SK-N-SH (cell line): ENCODE results near the gene SPON2. TPM values are rescaled to one million over a fixed set of nuclear protein-coding genes. Genes with fewer than 3 reads are reported as not detected.

Experiments used
- CTCF ChIA-PET: fragments of 300-600, 350-600 bp; formaldehyde crosslinking; extraction: SDS; loops from one replicate; lab custom pipeline; 2021; lab: Yijun Ruan, JAX
- POLR2A ChIA-PET: fragments of 350-600 bp; sonication (Branson Sonifier 250); formaldehyde crosslinking; extraction: SDS; loops from one replicate; lab custom pipeline; 2020; ENCODE audit warnings: antibody characterized with exemption, inconsistent platforms; lab: Yijun Ruan, JAX
- DNase-seq: peaks from one replicate; pipeline ENCODE4 v3.0.0; 2012
- H2AFZ ChIP-seq: fragments of 200-600 bp; sonication (generic); 2 replicates; pipeline ENCODE4 v1.8.1; 2016; ENCODE audit warnings: antibody characterized with exemption, mild to moderate bottlenecking, low read depth
- H3F3A ChIP-seq: fragments of 200-600 bp; sonication (generic); replicated peaks from 2 replicates; pipeline ENCODE3; 2016; ENCODE audit warnings: antibody characterized with exemption, mild to moderate bottlenecking; ENCODE audit not compliant: insufficient read depth
- H3K27ac ChIP-seq, 2 experiments: fragments of 200-500 bp in 1 of 2; fragments of 200-600 bp in 1 of 2; sonication (Bioruptor generic) in 1 of 2; sonication (generic), shearing (Covaris generic) in 1 of 2; 2 replicates each; pipeline versions ENCODE4 v1.5.1 to v1.6.1; 2014 to 2016; ENCODE audit warnings: low read depth in 2 of 2, inconsistent platforms in 1 of 2, low read length in 1 of 2, mild to moderate bottlenecking in 1 of 2, mixed read lengths in 1 of 2
- H3K27me3 ChIP-seq: fragments of 200-600 bp; sonication (generic), shearing (Covaris generic); 2 replicates; pipeline ENCODE4 v1.6.1; 2016; ENCODE audit warnings: mixed run types; ENCODE audit not compliant: insufficient read depth
- H3K36me3 ChIP-seq, 2 experiments: fragments of 200-500 bp in 1 of 2; fragments of 200-600 bp in 1 of 2; sonication (Bioruptor generic) in 1 of 2; sonication (generic) in 1 of 2; replicated peaks in 1 of 2; 2 replicates each; pipeline versions ENCODE3 to v1.5.1; 2014 to 2016; ENCODE audit warnings: low read length in 1 of 2, mild to moderate bottlenecking in 1 of 2; ENCODE audit not compliant: insufficient read depth in 2 of 2, control insufficient read depth in 1 of 2
- H3K4me1 ChIP-seq, 2 experiments: fragments of 200-500 bp in 1 of 2; fragments of 200-600 bp in 1 of 2; sonication (Bioruptor generic) in 1 of 2; sonication (generic), shearing (Covaris generic) in 1 of 2; 2 replicates each; pipeline versions ENCODE4 v1.5.1 to v1.6.1; 2014 to 2016; ENCODE audit warnings: low read depth in 1 of 2, low read length in 1 of 2, mixed run types in 1 of 2; ENCODE audit not compliant: insufficient read depth in 2 of 2, control insufficient read depth in 1 of 2
- H3K4me2 ChIP-seq: fragments of 200-600 bp; sonication (generic), shearing (Covaris generic); 2 replicates; pipeline ENCODE4 v1.6.1; 2017; ENCODE audit warnings: mixed run types
- H3K4me3 ChIP-seq, 2 experiments: fragments of 200-500 bp in 1 of 2; fragments of 200-600 bp in 1 of 2; sonication (Bioruptor generic) in 1 of 2; sonication (generic), shearing (Covaris generic) in 1 of 2; 2 replicates each; pipeline versions ENCODE4 v1.5.1 to v1.8.1; 2014 to 2016; ENCODE audit warnings: low read depth in 2 of 2, inconsistent platforms in 1 of 2, low read length in 1 of 2, mild to moderate bottlenecking in 1 of 2, mixed read lengths in 1 of 2, moderate library complexity in 1 of 2
- H3K79me2 ChIP-seq: fragments of 200-600 bp; sonication (generic); 2 replicates; pipeline ENCODE4 v1.8.1; 2017; ENCODE audit warnings: mild to moderate bottlenecking; ENCODE audit not compliant: insufficient read depth
- H3K9ac ChIP-seq: fragments of 200-600 bp; sonication (generic); 2 replicates; pipeline ENCODE4 v1.6.1; 2017; ENCODE audit warnings: mixed run types
- H3K9me2 ChIP-seq: fragments of 200-600 bp; sonication (generic); 2 replicates; pipeline ENCODE4 v1.6.1; 2017; ENCODE audit warnings: mixed run types
- H3K9me3 ChIP-seq: fragments of 200-600 bp; sonication (generic); 2 replicates; pipeline ENCODE4 v1.6.1; 2017; ENCODE audit warnings: mixed run types, mild to moderate bottlenecking, moderate library complexity
- H4K20me1 ChIP-seq: fragments of 200-600 bp; sonication (generic); 2 replicates; pipeline ENCODE4 v1.6.1; 2017; ENCODE audit warnings: mild to moderate bottlenecking, mixed run types; ENCODE audit not compliant: insufficient read depth
- CHD2 ChIP-seq: fragments of 150-350 bp; IDR thresholded peaks from 2 replicates; pipeline ENCODE4 v1.6.1; 2018; ENCODE audit warnings: low read length; ENCODE audit not compliant: partially characterized antibody
- ELF1 ChIP-seq: IDR thresholded peaks from 2 replicates; pipeline ENCODE4 v1.4.0; 2012
- EP300 ChIP-seq, 2 experiments: IDR thresholded peaks; 2 replicates each; pipeline versions ENCODE4 v1.4.0 to v1.6.1; 2012; ENCODE audit warnings: borderline replicate concordance in 1 of 2, low read depth in 1 of 2, low read length in 1 of 2
- FOXJ3 ChIP-seq: sonication (generic); formaldehyde crosslinking; IDR thresholded peaks from 2 replicates; pipeline ENCODE4 v1.5.1; 2020; ENCODE audit warnings: mild to moderate bottlenecking, missing genetic modification reagents
- FOXM1 ChIP-seq: IDR thresholded peaks from 2 replicates; pipeline ENCODE4 v1.4.0; 2012; ENCODE audit warnings: low read depth, mild to moderate bottlenecking
- GABPA ChIP-seq: IDR thresholded peaks from 2 replicates; pipeline ENCODE4 v1.4.0; 2012; ENCODE audit warnings: low read depth, mild to moderate bottlenecking
- MEF2A ChIP-seq: IDR thresholded peaks from 2 replicates; pipeline ENCODE4 v1.4.0; 2012; ENCODE audit warnings: low read depth, borderline replicate concordance
- NFIC ChIP-seq: IDR thresholded peaks from 2 replicates; pipeline ENCODE4 v1.4.0; 2012; ENCODE audit warnings: borderline replicate concordance
- RCOR1 ChIP-seq: fragments of 150-350 bp; IDR thresholded peaks from 2 replicates; pipeline ENCODE4 v1.6.1; 2017; ENCODE audit warnings: antibody characterized with exemption, low read length
- SIN3A ChIP-seq: IDR thresholded peaks from 2 replicates; pipeline ENCODE4 v1.6.1; 2012; ENCODE audit warnings: low read depth, mild to moderate bottlenecking, low read length, moderate library complexity, borderline replicate concordance
- TEAD4 ChIP-seq: IDR thresholded peaks from 2 replicates; pipeline ENCODE4 v1.4.0; 2012; ENCODE audit warnings: mild to moderate bottlenecking, borderline replicate concordance; ENCODE audit not compliant: insufficient read depth
- YY1 ChIP-seq: IDR thresholded peaks from 2 replicates; pipeline ENCODE4 v1.4.0; 2012; ENCODE audit warnings: low read depth, mild to moderate bottlenecking
- WGBS: methylation state at CpG from one replicate; pipeline ENCODE4 v1.1.6; 2017; ENCODE audit warnings: low lambda C conversion rate; 5-methylcytosine and 5-hydroxymethylcytosine counted together
- polyA plus RNA-seq, 3 experiments: library from polyadenylated mRNA; depleted of rRNA; stranded (reverse); fragments of >200 nt; gene quantifications; 2 replicates each; pipeline ENCODE4 v1.2.3, GENCODE V29; 2012
- TF ChIP-seq, protein P1 (sequence below): IDR thresholded peaks from 2 replicates; pipeline ENCODE4 v1.4.0; 2012; ENCODE audit warnings: low read depth, borderline replicate concordance
- TF ChIP-seq, protein P2 (sequence below): fragments of 150-350 bp; IDR thresholded peaks from 2 replicates; pipeline ENCODE4 v1.6.1; 2016; ENCODE audit warnings: mild to moderate bottlenecking, low read depth, low read length
- TF ChIP-seq, protein P3 (sequence below): IDR thresholded peaks from 2 replicates; pipeline ENCODE4 v1.4.0; 2012; ENCODE audit warnings: low read depth, borderline replicate concordance
- TF ChIP-seq, protein P4 (sequence below): IDR thresholded peaks from 2 replicates; pipeline ENCODE4 v1.4.0; 2012; ENCODE audit warnings: low read depth

SPON2 gene
- polyA plus RNA-seq, 1 of the 3 experiments (the other 2 are of a cell fraction): 11.4 TPM

DNA sequence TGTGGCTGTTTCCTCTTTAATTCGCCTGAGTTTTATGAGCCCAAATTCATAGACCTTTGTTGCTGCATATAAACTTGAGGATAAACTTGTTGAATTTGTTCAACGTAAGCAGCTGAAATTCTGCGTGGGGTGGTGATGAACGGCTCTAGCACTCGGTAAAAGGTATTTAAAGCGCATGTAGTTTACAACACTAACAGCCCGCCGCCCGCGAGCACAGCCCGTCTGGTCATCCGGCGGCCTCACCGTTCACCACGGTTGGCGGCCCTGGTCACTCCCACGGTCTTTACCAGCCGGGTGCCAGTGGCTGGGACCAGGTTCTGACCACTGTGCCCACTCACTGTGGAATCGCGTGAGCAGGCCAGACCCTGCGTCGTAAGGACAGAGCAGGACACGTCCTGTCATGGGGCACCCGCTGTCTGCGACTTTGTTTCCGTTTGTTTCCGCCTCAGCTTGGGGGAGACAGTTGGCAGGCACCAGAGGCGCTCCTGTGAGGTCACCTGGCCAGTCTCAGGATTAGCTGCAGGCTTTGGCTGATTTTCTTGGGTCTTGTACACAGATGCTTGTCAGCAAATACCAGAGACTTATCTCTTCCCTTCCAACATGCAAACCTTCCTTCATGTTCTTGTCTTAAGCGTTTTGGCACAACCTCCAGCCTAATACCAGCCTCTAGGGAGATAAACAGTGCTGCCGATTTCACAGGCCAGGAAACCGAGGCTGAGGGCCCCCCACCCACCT, 36.8 kb upstream of the SPON2 start:
- H3K9me2 ChIP-seq: no peaks in the 10 kb centered on the region
- H3K9ac ChIP-seq: no peak overlapping the region
- H2AFZ ChIP-seq: no peak overlapping the region
- H3K4me3 ChIP-seq: no peak overlapping the region
- ChIA-PET POLR2A (interaction anchor here (1.4 kb wide), 1 partner anchor 9 kb away, joined by 5 read pairs; no protein-coding TSS in a partner anchor), CTCF (no interaction called here)
- no peak for TF ChIP-seq MEF2A
- no peak for TF ChIP-seq FOXM1
- TF ChIP-seq, protein P1, sequence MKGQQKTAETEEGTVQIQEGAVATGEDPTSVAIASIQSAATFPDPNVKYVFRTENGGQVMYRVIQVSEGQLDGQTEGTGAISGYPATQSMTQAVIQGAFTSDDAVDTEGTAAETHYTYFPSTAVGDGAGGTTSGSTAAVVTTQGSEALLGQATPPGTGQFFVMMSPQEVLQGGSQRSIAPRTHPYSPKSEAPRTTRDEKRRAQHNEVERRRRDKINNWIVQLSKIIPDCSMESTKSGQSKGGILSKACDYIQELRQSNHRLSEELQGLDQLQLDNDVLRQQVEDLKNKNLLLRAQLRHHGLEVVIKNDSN: no peak
- no peak for TF ChIP-seq FOXJ3 (CRISPR knock-in tag)
- no peak for TF ChIP-seq SIN3A
- TF ChIP-seq ELF1: no peak
- no peak for TF ChIP-seq TEAD4
- TF ChIP-seq, protein P2, sequence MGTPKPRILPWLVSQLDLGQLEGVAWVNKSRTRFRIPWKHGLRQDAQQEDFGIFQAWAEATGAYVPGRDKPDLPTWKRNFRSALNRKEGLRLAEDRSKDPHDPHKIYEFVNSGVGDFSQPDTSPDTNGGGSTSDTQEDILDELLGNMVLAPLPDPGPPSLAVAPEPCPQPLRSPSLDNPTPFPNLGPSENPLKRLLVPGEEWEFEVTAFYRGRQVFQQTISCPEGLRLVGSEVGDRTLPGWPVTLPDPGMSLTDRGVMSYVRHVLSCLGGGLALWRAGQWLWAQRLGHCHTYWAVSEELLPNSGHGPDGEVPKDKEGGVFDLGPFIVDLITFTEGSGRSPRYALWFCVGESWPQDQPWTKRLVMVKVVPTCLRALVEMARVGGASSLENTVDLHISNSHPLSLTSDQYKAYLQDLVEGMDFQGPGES: no peak
- TF ChIP-seq, protein P3, sequence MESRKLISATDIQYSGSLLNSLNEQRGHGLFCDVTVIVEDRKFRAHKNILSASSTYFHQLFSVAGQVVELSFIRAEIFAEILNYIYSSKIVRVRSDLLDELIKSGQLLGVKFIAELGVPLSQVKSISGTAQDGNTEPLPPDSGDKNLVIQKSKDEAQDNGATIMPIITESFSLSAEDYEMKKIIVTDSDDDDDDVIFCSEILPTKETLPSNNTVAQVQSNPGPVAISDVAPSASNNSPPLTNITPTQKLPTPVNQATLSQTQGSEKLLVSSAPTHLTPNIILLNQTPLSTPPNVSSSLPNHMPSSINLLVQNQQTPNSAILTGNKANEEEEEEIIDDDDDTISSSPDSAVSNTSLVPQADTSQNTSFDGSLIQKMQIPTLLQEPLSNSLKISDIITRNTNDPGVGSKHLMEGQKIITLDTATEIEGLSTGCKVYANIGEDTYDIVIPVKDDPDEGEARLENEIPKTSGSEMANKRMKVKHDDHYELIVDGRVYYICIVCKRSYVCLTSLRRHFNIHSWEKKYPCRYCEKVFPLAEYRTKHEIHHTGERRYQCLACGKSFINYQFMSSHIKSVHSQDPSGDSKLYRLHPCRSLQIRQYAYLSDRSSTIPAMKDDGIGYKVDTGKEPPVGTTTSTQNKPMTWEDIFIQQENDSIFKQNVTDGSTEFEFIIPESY: no peak
- TF ChIP-seq, protein P4, sequence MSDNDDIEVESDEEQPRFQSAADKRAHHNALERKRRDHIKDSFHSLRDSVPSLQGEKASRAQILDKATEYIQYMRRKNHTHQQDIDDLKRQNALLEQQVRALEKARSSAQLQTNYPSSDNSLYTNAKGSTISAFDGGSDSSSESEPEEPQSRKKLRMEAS: no peak
- no peak for TF ChIP-seq YY1
- no peak for TF ChIP-seq NFIC
- TF ChIP-seq CHD2: no peak
- TF ChIP-seq GABPA: no peak
- no peak for TF ChIP-seq RCOR1
- no peak for TF ChIP-seq EP300 (IDR thresholded peaks at IDR 0.05; ENCODE audit: borderline replicate concordance in 1 of 2, low read depth in 1 of 2, low read length in 1 of 2)
- no peaks in the 10 kb centered on the region for H3K9me3 ChIP-seq
- no peak overlapping the region for H3K4me2 ChIP-seq
- no peaks in the 10 kb centered on the region for H3F3A ChIP-seq
- H3K79me2 ChIP-seq: no peaks in the 10 kb centered on the region
- no peaks in the 10 kb centered on the region for H3K27me3 ChIP-seq
- 94% methylated on average over 30 of the region's 31 CpGs for WGBS
- H3K27ac ChIP-seq: peak overlapping the region in 1 of 2 experiments; percentile 60; a peak in 1 of 4 replicates
- no peak for DNase-seq
- peaks cover 0 to 54% of the 10 kb centered on the region in 2 experiments; a peak in 1 of 4 replicates for H3K4me1 ChIP-seq
- peaks cover 0 to 30% of the 10 kb centered on the region in 2 experiments for H3K36me3 ChIP-seq
- no peaks in the 10 kb centered on the region for H4K20me1 ChIP-seq
